CD4-positive, alpha-beta T cell treated with Interferon alpha-2 for 1 hour (primary cell): ENCODE results near the gene SASS6.
A peak's percentile ranks its signal among the peaks of the same experiment; 100 is the strongest.

Experiments
- DNase-seq, 2 donors: peaks; one replicate each; pipeline ENCODE4 v3.0.0-alpha.2; 2020 to 2022

SASS6 gene

GRCh38 chr1:100038660-100039287, 94.0 kb downstream of the SASS6 start:
- peak; percentile 93 to 94 for DNase-seq

- DNase-seq = peak; percentile 91 to 93
These were observed 94.6 kb downstream of the SASS6 start for GRCh38 chr1:100037927-100038659.

- no peak for DNase-seq
These were observed 95.1 kb downstream of the SASS6 start for GRCh38 chr1:100037656-100037926.

GRCh38 chr1:100036718-100037655, 95.7 kb downstream of the SASS6 start:
- peak in 1 of 2 donors; percentile 22 for DNase-seq

- no peak for DNase-seq
These were observed 97.5 kb downstream of the SASS6 start for GRCh38 chr1:100035214-100035613.

GRCh38 chr1:100034470-100034869, 98.3 kb downstream of the SASS6 start:
- peak in 1 of 2 donors; percentile 36 for DNase-seq
